HepG2 (cell line): ENCODE results near the gene TMEM250. TPM values are rescaled to one million over a fixed set of nuclear protein-coding genes. Genes with fewer than 3 reads are reported as not detected.

Experiments
- ATRX ChIP-seq: sonication (generic); formaldehyde crosslinking; IDR thresholded peaks from 2 replicates; pipeline ENCODE4 v1.4.0; 2020; ENCODE audit warnings: missing genetic modification reagents, borderline replicate concordance
- FLYWCH1 ChIP-seq: sonication (generic); formaldehyde crosslinking; IDR thresholded peaks from 2 replicates; pipeline ENCODE4 v1.8.1; 2023; ENCODE audit warnings: mild to moderate bottlenecking, missing genetic modification reagents
- FOXC1 ChIP-seq: sonication (generic); formaldehyde crosslinking; IDR thresholded peaks from 2 replicates; pipeline ENCODE4 v1.8.0; 2022; ENCODE audit warnings: mild to moderate bottlenecking, missing genetic modification reagents, borderline replicate concordance
- HOXA3 ChIP-seq: sonication (generic); formaldehyde crosslinking; IDR thresholded peaks from 2 replicates; pipeline ENCODE4 v1.5.0; 2020; ENCODE audit warnings: missing genetic modification reagents
- MED8 ChIP-seq: sonication (generic); formaldehyde crosslinking; IDR thresholded peaks from 2 replicates; pipeline ENCODE4 v1.8.1; 2023; ENCODE audit warnings: mild to moderate bottlenecking, missing genetic modification reagents; ENCODE audit not compliant: insufficient replicate concordance
- PCBP1 ChIP-seq: fragments of 200-400 bp; formaldehyde crosslinking; IDR thresholded peaks from 2 replicates; pipeline ENCODE4 v1.6.1; 2017; ENCODE audit warnings: mild to moderate bottlenecking, low read depth, low read length, borderline replicate concordance
- RBFOX2 ChIP-seq: fragments of 200-400 bp; formaldehyde crosslinking; IDR thresholded peaks from 2 replicates; pipeline ENCODE4 v1.6.1; 2017; ENCODE audit warnings: low read depth, mild to moderate bottlenecking, low read length
- RNF2 ChIP-seq: fragments of 450-650 bp; conservative IDR thresholded peaks from 2 replicates; pipeline ENCODE4 v1.6.1; 2016; ENCODE audit warnings: low read depth
- SETDB1 ChIP-seq: sonication (generic); formaldehyde crosslinking; IDR thresholded peaks from 2 replicates; pipeline ENCODE4 v1.5.1; 2020; ENCODE audit warnings: missing genetic modification reagents, mild to moderate bottlenecking, borderline replicate concordance
- SNAPC2 ChIP-seq: sonication (generic); formaldehyde crosslinking; IDR thresholded peaks from 2 replicates; pipeline ENCODE4 v1.8.1; 2022; ENCODE audit warnings: mild to moderate bottlenecking, missing genetic modification reagents
- U2AF1 ChIP-seq: fragments of 200-400 bp; formaldehyde crosslinking; optimal IDR thresholded peaks from 2 replicates; pipeline ENCODE3; 2017; ENCODE audit warnings: mild to moderate bottlenecking, low read depth, low read length
- ZKSCAN8 ChIP-seq: IDR thresholded peaks from 2 replicates; pipeline ENCODE4 v1.6.1; 2016; ENCODE audit warnings: borderline replicate concordance, missing genetic modification reagents, missing compliant biosample characterization
- ZNF264 ChIP-seq: sonication (generic); formaldehyde crosslinking; IDR thresholded peaks from 2 replicates; pipeline ENCODE4 v1.4.0; 2020; ENCODE audit warnings: missing genetic modification reagents
- ZNF317 ChIP-seq: sonication (generic); formaldehyde crosslinking; IDR thresholded peaks from 2 replicates; pipeline ENCODE4 v1.5.0; 2020; ENCODE audit warnings: mild to moderate bottlenecking, missing genetic modification reagents
- ZNF326 ChIP-seq: sonication (generic); formaldehyde crosslinking; IDR thresholded peaks from 2 replicates; pipeline ENCODE4 v1.4.0; 2020; ENCODE audit warnings: missing genetic modification reagents, borderline replicate concordance
- ZNF510 ChIP-seq: sonication (generic); formaldehyde crosslinking; IDR thresholded peaks from 2 replicates; pipeline ENCODE4 v1.4.0; 2020; ENCODE audit warnings: low read depth, mild to moderate bottlenecking, missing genetic modification reagents
- ZSCAN29 ChIP-seq: sonication (generic); formaldehyde crosslinking; conservative IDR thresholded peaks from 2 replicates; pipeline ENCODE4 v1.4.0; 2020; ENCODE audit warnings: mild to moderate bottlenecking, missing genetic modification reagents
- polyA plus RNA-seq, 8 experiments: library from polyadenylated mRNA; depleted of rRNA in 3 of 8; stranded (reverse) in 7 of 8; unstranded in 1 of 8; fragments of >200 nt; fragmentation: Illumina TruSeq in 4 of 8; extraction: Trizol in 4 of 8; gene quantifications; 2 replicates each; pipeline versions ENCODE4 v1.2.1 to v1.2.3, GENCODE V29; 2011 to 2016; ENCODE audit warnings: low read depth in 4 of 8, missing spikeins in 1 of 8, mixed read lengths in 1 of 8; ENCODE audit not compliant: insufficient read depth in 1 of 8
- total RNA-seq, 5 experiments: library from RNA; depleted of rRNA; stranded (reverse); fragments of >200 nt; fragmentation: Illumina TruSeq; extraction: Trizol; gene quantifications; 2 replicates each; pipeline ENCODE4 v1.2.3, GENCODE V29; 2016; ENCODE audit warnings: low read depth in 1 of 5
- TF ChIP-seq, protein P1 (sequence below): sonication (generic); formaldehyde crosslinking; IDR thresholded peaks from 2 replicates; pipeline ENCODE4 v1.5.1; 2020; ENCODE audit warnings: missing genetic modification reagents, mild to moderate bottlenecking, borderline replicate concordance
- TF ChIP-seq, protein P2 (sequence below): IDR thresholded peaks from 2 replicates; pipeline ENCODE4 v1.6.1; 2016
- TF ChIP-seq, protein P3 (sequence below): sonication (generic); formaldehyde crosslinking; IDR thresholded peaks from 2 replicates; pipeline ENCODE4 v1.8.1; 2023; ENCODE audit warnings: mild to moderate bottlenecking, missing genetic modification reagents, borderline replicate concordance
- TF ChIP-seq, protein P4 (sequence below): sonication (generic); formaldehyde crosslinking; IDR thresholded peaks from 2 replicates; pipeline ENCODE4 v1.4.0; 2020; ENCODE audit warnings: low read depth, mild to moderate bottlenecking, missing genetic modification reagents
- TF ChIP-seq, protein P5 (sequence below): sonication (generic); formaldehyde crosslinking; IDR thresholded peaks from 2 replicates; pipeline ENCODE4 v1.4.0; 2020; ENCODE audit warnings: missing genetic modification reagents, low read depth, mild to moderate bottlenecking, borderline replicate concordance

Gene TMEM250
- total and polyA plus RNA-seq, 2 of the 13 experiments (the other 11 are each of a cell fraction or from before 2014, with no cell fraction given) = 5.5 to 13.9 TPM

DNA sequence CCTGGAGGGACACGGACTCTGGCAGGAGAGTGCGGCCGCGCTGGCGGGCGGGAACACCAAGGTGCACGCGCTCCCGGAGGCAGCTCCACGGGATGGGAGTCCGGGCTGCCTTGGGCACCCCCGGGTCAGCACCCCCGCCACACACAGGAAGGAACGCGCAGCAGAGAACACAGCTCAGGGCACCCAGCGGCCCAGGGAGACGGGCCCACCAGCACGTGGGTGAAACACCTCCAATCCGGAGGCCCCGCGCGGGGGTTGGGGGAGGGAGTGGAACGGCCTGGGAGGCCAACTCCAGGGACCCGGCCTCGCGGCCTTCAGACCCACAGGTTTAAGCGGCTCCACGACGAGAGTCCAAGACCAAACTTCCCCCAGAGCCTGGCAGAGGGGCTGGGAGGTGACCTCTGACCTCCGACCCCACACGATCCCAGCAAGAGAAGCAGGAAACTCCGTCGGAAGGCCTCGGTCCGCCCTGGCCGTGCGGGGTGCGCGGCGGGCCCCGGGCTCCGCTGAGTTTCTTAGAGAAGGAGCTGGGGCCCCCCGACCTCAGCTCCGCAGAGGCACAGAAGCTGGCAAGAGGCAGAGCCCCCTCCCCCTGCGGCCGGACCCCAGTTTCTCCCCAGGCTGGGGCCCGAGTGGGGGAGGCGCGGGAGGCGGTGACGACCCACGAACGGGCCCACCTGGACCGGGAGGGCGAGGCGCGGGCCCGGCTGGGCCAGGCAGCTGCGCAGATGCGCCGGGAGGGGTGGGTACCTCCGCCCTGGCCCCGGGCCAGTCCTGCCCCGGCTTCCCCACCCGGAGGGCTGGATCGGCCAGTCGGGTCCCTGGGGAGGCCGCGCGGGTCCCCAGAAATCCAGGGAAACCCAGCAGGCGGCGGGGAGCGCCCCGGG, 24.4 kb downstream of the TMEM250 start (continued):
- TF ChIP-seq, protein P1, sequence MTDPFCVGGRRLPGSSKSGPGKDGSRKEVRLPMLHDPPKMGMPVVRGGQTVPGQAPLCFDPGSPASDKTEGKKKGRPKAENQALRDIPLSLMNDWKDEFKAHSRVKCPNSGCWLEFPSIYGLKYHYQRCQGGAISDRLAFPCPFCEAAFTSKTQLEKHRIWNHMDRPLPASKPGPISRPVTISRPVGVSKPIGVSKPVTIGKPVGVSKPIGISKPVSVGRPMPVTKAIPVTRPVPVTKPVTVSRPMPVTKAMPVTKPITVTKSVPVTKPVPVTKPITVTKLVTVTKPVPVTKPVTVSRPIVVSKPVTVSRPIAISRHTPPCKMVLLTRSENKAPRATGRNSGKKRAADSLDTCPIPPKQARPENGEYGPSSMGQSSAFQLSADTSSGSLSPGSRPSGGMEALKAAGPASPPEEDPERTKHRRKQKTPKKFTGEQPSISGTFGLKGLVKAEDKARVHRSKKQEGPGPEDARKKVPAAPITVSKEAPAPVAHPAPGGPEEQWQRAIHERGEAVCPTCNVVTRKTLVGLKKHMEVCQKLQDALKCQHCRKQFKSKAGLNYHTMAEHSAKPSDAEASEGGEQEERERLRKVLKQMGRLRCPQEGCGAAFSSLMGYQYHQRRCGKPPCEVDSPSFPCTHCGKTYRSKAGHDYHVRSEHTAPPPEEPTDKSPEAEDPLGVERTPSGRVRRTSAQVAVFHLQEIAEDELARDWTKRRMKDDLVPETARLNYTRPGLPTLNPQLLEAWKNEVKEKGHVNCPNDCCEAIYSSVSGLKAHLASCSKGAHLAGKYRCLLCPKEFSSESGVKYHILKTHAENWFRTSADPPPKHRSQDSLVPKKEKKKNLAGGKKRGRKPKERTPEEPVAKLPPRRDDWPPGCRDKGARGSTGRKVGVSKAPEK (CRISPR knock-in tag) = no peak
- TF ChIP-seq, protein P2, sequence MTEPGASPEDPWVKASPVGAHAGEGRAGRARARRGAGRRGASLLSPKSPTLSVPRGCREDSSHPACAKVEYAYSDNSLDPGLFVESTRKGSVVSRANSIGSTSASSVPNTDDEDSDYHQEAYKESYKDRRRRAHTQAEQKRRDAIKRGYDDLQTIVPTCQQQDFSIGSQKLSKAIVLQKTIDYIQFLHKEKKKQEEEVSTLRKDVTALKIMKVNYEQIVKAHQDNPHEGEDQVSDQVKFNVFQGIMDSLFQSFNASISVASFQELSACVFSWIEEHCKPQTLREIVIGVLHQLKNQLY (CRISPR knock-in tag) = no peak
- TF ChIP-seq RBFOX2 (peak; percentile 76), ZNF326 (CRISPR knock-in tag) (no peak), ZSCAN29 (CRISPR knock-in tag) (no peak), RNF2 (no peak), SETDB1 (CRISPR knock-in tag) (no peak), ATRX (CRISPR knock-in tag) (no peak), ZNF264 (CRISPR knock-in tag) (no peak), FLYWCH1 (no peak), ZNF510 (no peak), HOXA3 (CRISPR knock-in tag) (peak; percentile 46), FOXC1 (CRISPR knock-in tag) (no peak), MED8 (CRISPR knock-in tag) (no peak), U2AF1 (no peak), SNAPC2 (peak; percentile 57; the same call in 1 of the 2 replicates), ZNF317 (no peak), PCBP1 (peak; percentile 88; the same call in 1 of the 2 replicates), ZKSCAN8 (CRISPR knock-in tag) (no peak)
- TF ChIP-seq, protein P3, sequence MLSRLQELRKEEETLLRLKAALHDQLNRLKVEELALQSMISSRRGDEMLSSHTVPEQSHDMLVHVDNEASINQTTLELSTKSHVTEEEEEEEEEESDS (CRISPR knock-in tag) = no peak
- TF ChIP-seq, protein P4, sequence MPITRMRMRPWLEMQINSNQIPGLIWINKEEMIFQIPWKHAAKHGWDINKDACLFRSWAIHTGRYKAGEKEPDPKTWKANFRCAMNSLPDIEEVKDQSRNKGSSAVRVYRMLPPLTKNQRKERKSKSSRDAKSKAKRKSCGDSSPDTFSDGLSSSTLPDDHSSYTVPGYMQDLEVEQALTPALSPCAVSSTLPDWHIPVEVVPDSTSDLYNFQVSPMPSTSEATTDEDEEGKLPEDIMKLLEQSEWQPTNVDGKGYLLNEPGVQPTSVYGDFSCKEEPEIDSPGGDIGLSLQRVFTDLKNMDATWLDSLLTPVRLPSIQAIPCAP (CRISPR knock-in tag) = no peak
- TF ChIP-seq, protein P5, sequence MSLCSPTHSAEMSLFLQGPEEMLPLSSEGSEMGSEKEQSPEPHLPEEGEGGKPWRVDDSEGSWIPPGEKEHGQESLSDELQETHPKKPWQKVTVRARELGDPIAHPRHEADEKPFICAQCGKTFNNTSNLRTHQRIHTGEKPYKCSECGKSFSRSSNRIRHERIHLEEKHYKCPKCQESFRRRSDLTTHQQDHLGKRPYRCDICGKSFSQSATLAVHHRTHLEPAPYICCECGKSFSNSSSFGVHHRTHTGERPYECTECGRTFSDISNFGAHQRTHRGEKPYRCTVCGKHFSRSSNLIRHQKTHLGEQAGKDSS (CRISPR knock-in tag) = no peak; the same call in 1 of the 2 replicates
